Adipocyte (in vitro differentiated cells): ENCODE data around the gene GMPPA.
A peak's percentile ranks its signal among the peaks of the same experiment; 100 is the strongest.

ENCODE experiments used
- DNase-seq: peaks from one replicate; pipeline ENCODE4 v3.0.0-alpha.2; 2015; ENCODE audit warnings: low read depth
- H3K27me3 ChIP-seq: replicated peaks from 2 replicates; pipeline ENCODE4 v1.7.0; 2013; ENCODE audit warnings: mild to moderate bottlenecking, low read length, moderate library complexity; ENCODE audit not compliant: control insufficient read depth, insufficient read depth
- H3K36me3 ChIP-seq: 2 replicates; pipeline ENCODE4 v1.7.0; 2013; ENCODE audit warnings: low read length, mild to moderate bottlenecking, moderate library complexity; ENCODE audit not compliant: control insufficient read depth, insufficient read depth, severe bottlenecking
- H3K4me1 ChIP-seq: 2 replicates; pipeline ENCODE4 v1.7.0; 2013; ENCODE audit warnings: mild to moderate bottlenecking, low read length, moderate library complexity; ENCODE audit not compliant: control insufficient read depth, insufficient read depth
- H3K4me3 ChIP-seq: 2 replicates; pipeline ENCODE4 v1.7.0; 2013; ENCODE audit warnings: mild to moderate bottlenecking, low read length, moderate library complexity
- H3K9ac ChIP-seq: 2 replicates; pipeline ENCODE4 v1.7.0; 2013; ENCODE audit warnings: mild to moderate bottlenecking, low read length, moderate library complexity
- H3K9me3 ChIP-seq: 2 replicates; pipeline ENCODE4 v1.7.0; 2013; ENCODE audit warnings: mild to moderate bottlenecking, low read length, moderate library complexity; ENCODE audit not compliant: control insufficient read depth

GMPPA gene

DNA sequence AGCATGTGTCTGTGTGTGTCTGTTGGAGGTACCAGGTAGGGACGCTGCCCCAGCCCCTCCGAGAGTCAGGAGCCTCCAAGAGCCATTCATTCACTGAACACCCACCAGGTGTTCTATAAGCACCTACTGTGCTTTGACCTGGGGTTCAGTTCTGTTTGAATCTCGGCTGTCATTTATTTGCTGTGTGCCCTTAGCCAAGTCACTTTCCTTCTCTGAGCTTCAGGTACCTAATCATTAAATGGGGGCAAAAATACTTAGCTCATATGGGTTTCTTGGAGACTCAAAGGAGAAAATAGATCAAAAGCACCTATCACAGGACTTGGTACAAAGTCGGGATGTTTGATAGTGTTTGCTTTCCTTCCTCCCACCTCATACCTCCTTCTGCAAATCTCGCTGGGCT lies 28.8 kb downstream of the GMPPA start:
- H3K27me3 ChIP-seq = peaks cover 53% of the 10 kb centered on the region
- no peak for DNase-seq
- H3K9ac ChIP-seq = no peak overlapping the region
- H3K9me3 ChIP-seq = no peaks in the 10 kb centered on the region
- H3K4me1 ChIP-seq = peaks cover 3% of the 10 kb centered on the region
- H3K4me3 ChIP-seq = no peak overlapping the region
- no peaks in the 10 kb centered on the region for H3K36me3 ChIP-seq

DNA sequence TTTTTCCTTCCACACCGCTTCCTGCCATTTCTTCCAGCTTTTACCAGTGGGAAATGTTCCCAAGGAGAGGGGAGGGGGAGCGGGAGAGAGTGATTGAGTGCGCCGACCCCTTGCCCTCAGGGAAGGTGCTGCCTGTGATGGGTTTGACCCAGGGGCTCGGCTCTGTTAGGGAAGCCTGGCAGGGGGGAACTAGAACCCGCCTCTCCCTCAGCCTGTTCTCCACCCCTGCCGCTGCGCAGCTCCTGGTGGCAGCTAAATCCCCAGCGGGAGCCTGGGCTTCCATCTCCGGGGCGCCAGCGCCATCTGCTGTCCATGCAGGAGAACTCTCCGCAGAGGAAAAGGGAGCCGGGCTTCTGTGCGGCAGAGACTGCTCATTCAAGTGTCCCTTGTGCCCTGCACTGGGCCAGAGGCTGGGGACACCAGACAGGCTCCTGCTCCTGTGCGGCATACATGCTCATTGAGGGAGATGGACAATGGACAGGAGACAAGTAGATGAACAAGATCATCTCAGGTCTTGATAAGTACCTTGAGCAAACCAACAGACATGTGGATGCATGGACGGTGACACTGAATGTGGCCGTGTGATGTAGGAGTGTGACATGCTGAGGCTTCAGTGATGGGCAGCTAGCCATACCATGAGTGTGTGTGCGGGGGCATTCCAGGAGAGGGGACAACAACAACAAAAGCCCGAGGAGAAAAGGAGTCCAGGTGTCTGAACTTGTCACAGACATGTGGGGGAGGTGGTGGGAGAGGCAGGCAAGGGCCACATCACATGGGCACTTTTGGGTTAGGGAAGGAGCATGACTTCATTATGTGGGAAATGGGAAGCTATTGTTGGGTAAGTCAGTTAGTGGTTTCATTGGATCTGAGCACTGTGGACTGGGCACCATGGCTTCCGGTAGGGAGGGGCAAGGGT lies 31.6 kb downstream of the GMPPA start:
- Histone ChIP-seq H3K4me1 (peaks cover 3% of the 10 kb centered on the region), H3K9ac (peak overlapping the region; percentile 35), H3K9me3 (no peaks in the 10 kb centered on the region), H3K4me3 (peak overlapping the region; percentile 56), H3K27me3 (peaks cover 57% of the 10 kb centered on the region), H3K36me3 (no peaks in the 10 kb centered on the region)
- DNase-seq = peak; percentile 94

DNA sequence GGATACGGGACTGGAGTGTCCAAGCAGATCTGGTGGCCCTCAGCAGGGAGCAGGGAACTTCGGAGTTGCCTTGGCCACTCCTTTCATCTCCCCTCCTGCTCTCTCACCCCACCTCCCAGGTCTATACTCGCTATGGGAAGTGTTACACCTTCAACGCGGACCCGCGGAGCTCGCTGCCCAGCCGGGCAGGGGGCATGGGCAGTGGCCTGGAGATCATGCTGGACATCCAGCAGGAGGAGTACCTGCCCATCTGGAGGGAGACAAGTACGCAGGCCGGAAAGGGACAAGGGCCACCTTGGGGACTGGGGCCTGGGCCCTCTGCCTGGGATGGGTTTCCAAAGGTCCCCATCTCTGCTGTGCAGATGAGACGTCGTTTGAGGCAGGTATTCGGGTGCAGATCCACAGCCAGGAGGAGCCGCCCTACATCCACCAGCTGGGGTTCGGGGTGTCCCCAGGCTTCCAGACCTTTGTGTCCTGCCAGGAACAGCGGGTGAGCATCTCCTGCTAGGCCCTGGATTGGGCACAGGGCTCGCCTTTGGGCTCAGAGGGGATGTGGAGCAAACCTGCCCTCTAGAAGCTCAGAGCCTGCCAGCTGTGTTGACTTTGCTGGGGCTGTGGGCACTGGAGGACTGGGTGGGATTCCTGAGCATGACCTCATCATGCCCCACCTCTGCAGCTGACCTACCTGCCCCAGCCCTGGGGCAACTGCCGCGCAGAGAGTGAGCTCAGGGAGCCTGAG lies 33.1 kb downstream of the GMPPA start:
- no peak overlapping the region for H3K4me3 ChIP-seq
- DNase-seq = no peak
- peaks cover 3% of the 10 kb centered on the region for H3K4me1 ChIP-seq
- peaks cover 50% of the 10 kb centered on the region for H3K27me3 ChIP-seq
- H3K36me3 ChIP-seq = no peaks in the 10 kb centered on the region
- no peak overlapping the region for H3K9ac ChIP-seq
- H3K9me3 ChIP-seq = no peaks in the 10 kb centered on the region

DNA sequence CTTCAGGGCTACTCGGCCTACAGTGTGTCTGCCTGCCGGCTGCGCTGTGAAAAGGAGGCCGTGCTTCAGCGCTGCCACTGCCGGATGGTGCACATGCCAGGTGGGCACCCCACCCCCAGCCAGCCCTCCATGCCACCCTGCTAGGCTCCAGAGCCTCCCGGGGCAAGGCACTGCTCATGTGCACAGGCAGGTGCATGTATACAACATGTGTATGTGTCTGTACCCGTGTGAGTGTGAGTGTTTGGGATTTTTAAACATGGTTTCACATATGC lies 33.6 kb downstream of the GMPPA start:
- Histone ChIP-seq H3K4me1 (peaks cover 3% of the 10 kb centered on the region), H3K9me3 (no peaks in the 10 kb centered on the region), H3K36me3 (no peaks in the 10 kb centered on the region), H3K4me3 (no peak overlapping the region), H3K9ac (no peak overlapping the region), H3K27me3 (peaks cover 45% of the 10 kb centered on the region)
- DNase-seq = no peak

DNA sequence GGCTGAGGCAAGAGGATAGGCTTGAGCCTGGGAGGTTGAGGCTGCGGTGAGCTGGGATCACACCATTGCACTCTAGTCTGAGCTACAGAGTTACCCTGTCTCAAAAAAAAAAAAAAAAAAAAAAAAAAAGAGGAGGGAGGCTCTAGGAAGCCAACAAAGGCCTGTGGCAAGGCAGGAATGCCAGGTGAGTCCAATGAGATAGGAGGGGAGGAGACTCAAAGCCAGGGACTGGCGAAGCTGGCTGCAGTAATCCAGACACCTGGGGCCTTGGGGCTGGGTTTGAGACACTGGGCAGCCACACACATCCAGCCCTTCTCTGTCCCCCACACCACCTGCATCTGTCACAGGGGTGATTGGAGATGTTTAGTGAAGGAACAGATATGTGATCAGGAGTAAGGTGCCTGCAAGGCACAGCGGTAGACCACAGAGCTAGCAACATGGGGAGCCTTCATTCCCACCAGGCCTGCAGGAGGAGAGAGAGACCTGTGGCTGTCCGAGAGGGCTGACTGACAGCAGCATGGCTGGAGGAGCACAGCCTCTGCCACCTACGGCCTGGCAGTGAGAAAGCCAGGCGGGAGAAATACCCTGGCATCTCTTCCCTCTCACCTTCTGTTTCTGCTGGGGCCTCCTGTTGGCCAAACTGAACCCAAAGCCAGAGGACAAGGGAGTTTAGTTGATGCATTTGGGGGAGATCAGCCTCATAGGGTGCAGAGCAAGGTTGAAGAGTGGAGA lies 35.4 kb downstream of the GMPPA start:
- H3K27me3 ChIP-seq = peaks cover 34% of the 10 kb centered on the region
- H3K4me1 ChIP-seq = peaks cover 16% of the 10 kb centered on the region
- H3K9me3 ChIP-seq = no peaks in the 10 kb centered on the region
- no peak overlapping the region for H3K4me3 ChIP-seq
- DNase-seq = no peak
- peaks cover 2% of the 10 kb centered on the region for H3K36me3 ChIP-seq
- H3K9ac ChIP-seq = no peak overlapping the region

DNA sequence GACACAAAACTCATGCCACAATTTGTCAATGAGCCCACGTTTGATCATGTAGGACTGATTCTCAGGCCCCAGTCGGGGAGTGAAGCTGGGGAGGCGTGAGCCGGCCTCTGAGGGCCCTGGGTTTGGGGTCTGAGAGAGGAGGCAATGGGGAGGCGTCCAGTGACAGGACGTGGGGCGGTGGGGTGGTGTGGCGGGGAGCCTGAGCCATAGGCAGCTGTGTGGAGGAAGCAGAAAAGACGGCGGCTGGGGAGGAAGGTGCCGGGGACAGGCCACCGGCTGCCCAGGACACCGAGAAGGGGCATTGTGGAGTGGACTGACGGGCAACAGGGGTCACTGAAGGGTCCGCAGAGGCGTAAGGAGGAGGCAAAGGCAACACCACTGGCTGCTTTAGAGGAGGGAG lies 37.7 kb downstream of the GMPPA start:
- H3K4me1 ChIP-seq = peaks cover 13% of the 10 kb centered on the region
- peaks cover 25% of the 10 kb centered on the region for H3K36me3 ChIP-seq
- no peak overlapping the region for H3K4me3 ChIP-seq
- no peak for DNase-seq
- no peaks in the 10 kb centered on the region for H3K9me3 ChIP-seq
- H3K9ac ChIP-seq = no peak overlapping the region
- H3K27me3 ChIP-seq = peaks cover 17% of the 10 kb centered on the region

DNA sequence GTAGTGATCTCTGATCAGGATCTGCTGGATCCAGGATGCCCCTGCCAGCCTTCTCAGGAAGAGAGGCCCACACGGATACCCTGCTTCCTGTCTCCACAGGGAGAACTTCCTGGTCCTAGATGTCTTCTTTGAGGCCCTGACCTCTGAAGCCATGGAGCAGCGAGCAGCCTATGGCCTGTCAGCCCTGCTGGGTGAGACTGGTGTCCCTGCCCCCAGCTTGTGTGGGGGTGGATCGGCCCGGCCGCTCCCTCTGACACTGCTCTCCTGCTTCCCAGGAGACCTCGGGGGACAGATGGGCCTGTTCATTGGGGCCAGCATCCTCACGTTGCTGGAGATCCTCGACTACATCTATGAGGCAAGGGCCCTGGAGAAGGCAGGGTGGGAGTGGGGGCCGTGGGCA lies 38.3 kb downstream of the GMPPA start:
- Histone ChIP-seq H3K9ac (no peak overlapping the region), H3K36me3 (peaks cover 25% of the 10 kb centered on the region), H3K4me3 (no peak overlapping the region), H3K27me3 (peaks cover 13% of the 10 kb centered on the region), H3K4me1 (peaks cover 16% of the 10 kb centered on the region), H3K9me3 (no peaks in the 10 kb centered on the region)
- DNase-seq = no peak

DNA sequence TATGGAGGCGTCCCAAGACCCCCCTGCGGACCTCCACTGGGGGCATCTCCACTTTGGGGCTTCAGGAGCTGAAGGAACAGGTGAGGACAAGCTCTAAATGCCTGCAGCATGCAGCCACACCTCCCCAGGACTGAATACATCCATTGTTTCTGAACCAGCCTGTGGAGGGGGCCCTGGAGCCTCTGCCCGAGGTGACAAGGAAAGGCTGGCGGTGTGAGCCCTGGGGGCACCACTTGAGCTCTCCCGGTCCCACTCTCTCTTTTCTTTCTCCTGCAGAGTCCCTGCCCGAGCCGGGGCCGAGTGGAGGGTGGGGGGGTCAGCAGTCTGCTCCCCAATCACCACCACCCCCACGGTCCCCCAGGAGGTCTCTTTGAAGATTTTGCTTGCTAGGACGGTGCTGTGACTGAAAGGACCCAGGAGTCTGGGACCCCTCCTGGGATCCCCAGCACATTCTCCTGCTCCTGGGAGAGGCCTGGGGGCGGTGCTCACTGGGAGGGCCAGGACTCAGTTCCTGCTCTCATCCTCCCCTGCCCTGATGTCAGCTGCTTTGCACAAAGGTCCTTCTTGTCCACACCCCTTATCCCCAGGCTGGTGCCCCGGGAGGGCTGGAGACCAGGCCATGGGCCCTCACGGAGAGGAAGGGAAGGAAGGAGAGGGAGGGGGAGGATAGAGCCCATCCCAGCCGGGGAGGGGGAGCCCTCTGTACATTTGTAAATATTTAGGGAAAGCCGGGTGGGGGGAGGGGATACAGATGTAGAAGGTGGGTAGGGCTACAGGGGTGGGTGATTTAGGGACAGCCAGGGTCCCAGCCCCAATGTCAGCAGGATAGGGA lies 39.2 kb downstream of the GMPPA start:
- Histone ChIP-seq H3K4me3 (no peak overlapping the region), H3K9ac (peak overlapping the region; percentile 21), H3K4me1 (peaks cover 24% of the 10 kb centered on the region), H3K36me3 (peaks cover 25% of the 10 kb centered on the region), H3K9me3 (no peaks in the 10 kb centered on the region), H3K27me3 (peaks cover 7% of the 10 kb centered on the region)
- no peak for DNase-seq

DNA sequence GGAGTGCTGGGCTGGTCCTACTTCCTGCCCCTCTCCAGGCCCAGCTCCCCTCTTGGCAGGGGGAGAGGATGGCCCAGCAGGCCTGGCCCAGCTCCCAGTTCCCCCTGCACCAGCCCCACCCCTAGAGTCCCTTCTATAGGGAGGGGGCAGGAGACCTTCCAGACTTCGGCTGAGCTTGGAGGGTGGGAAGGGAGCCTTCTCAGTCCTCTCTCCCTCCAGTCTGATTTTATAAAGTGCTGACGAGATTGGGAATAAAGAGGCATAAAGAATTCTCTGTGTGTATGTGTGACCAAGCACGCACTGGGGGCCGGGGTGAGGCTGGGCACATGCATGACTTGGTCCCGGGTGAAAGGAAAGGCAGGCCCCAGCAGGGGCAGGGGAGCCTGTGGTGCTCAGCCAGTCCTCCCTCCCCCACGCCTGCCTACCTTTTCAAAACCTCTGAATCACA lies 39.8 kb downstream of the GMPPA start:
- Histone ChIP-seq H3K9ac (peak overlapping the region; percentile 21), H3K9me3 (no peaks in the 10 kb centered on the region), H3K4me3 (no peak overlapping the region), H3K27me3 (peaks cover under 1% of the 10 kb centered on the region), H3K36me3 (peaks cover 25% of the 10 kb centered on the region), H3K4me1 (peaks cover 24% of the 10 kb centered on the region)
- no peak for DNase-seq

DNA sequence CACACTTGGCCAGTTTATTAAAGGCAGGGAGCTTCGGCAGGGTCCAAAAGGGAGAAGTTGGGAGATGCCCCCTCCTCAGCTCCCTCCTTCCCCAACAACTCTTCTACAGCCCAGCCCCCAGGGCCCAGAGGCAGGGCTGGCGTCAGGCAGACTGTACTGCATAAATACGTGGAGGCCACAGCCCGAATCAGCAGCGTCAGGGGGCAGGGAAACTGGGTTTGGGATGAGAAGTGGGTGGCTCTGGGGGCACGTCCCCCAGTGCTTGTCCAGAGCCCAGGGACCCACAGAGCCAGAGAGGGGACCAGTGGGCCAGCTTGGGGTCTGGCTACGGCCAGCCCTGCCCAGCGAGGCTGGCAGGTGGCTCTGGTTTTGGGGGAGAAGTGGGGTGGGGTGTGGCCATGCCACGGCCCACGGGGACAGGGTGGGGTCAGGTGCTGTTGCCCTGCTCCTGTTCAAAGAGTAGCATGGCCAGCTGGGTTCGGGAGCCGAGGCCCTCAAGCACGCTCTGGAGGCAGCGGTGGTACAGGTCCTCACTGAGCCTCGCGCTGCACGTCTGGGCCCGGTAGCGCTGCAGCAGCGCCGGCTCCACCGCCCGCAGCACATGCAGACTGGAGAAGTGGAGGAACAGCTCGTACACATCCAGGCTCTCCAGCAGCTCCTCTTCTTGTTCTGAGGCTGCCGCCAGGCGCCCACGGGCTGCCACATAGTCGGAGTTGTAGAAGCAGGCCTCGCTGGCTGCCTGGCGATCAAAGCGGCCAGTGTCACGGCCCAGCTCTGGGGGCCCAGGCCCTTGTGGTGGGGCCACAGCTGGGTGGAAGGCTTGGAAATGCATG lies 40.5 kb downstream of the GMPPA start:
- peak overlapping the region; percentile 21 for H3K9ac ChIP-seq
- H3K4me1 ChIP-seq = peaks cover 25% of the 10 kb centered on the region
- no peak overlapping the region for H3K4me3 ChIP-seq
- H3K9me3 ChIP-seq = no peaks in the 10 kb centered on the region
- DNase-seq = no peak
- no peaks in the 10 kb centered on the region for H3K27me3 ChIP-seq
- H3K36me3 ChIP-seq = peaks cover 25% of the 10 kb centered on the region
